NK-92 (cell line): ENCODE results near the gene GFOD2.

Source experiments
- DNase-seq: peaks from one replicate; lab custom pipeline; 2025; ENCODE audit not compliant: unreplicated experiment; lab: John Stamatoyannopoulos, UW

Gene GFOD2

DNA sequence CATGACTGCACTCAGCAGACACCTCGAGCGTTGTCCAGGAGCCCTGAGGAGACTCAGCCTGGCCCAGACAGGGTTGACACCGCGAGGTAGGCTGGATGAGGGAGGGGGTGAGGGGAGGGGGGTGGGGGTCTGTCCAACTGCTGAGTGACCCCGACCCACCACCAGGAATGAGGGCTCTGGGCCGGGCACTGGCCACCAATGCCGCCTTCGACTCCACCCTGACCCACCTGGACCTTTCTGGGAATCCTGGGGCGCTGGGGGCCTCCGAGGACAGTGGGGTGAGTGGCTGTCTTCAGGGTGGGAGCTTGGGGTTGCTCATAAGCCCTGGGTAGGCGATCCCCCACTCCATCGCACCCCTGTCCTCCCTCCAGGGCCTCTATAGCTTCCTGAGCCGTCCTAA, 71.4 kb downstream of the GFOD2 start:
- no peak for DNase-seq

DNA sequence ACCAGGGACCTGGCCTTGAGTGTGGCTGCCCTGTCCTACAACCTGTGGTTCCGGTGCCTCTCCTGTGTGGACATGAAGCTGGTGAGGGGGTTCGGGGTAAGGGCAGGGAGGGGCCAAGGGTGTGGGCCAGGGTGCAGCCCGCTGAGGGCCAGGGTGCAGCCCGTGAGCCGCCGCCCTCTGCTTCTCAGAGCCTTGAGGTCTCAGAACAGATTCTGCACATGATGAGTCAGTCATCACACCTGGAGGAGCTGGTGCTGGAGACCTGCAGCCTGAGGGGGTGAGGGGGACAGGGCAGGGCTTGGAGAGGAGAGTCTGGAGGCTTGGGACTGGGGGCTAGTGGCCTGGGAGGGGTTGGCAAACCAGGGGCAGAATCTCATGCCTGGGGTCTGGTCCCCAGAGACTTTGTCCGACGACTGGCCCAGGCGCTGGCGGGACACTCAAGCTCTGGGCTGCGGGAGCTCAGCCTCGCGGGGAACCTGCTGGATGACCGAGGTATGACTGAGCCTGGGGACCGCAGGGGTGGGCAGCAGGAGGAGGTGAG, 71.9 kb downstream of the GFOD2 start:
- no peak for DNase-seq

DNA sequence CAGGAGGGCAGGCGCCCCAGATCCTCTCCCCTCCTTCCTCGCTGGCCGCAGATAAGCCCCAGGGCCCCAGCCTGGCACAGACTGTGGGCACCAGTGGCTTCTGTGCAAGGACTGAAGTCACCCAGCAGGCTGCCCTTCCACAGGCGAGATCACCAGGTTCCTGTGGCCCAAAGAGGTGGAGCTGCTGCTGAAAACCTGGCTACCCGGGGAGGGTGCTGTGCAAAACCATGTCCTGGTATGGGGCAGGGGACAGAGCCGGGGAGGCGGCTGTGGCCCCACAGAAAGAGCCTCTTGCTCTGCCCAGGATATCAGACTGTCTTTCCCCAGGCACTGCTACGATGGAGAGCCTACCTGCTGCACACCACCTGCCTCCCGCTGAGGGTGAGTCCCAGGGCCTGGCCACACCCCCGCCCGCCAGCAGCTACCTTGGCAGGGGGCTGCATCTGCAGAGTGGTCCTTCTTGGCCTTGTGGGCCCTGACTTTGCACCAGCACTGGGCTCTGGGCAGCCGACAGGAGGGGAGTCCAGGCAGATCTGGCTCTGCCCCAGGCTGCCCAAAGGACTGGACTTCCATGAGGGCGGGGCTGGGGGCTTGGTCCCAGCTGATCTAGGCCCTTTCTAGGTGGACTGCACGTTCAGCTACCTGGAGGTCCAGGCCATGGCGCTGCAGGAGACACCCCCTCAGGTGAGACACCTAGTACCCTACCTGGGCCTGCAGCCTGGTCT, 73.6 kb downstream of the GFOD2 start:
- DNase-seq, result no peak

DNA sequence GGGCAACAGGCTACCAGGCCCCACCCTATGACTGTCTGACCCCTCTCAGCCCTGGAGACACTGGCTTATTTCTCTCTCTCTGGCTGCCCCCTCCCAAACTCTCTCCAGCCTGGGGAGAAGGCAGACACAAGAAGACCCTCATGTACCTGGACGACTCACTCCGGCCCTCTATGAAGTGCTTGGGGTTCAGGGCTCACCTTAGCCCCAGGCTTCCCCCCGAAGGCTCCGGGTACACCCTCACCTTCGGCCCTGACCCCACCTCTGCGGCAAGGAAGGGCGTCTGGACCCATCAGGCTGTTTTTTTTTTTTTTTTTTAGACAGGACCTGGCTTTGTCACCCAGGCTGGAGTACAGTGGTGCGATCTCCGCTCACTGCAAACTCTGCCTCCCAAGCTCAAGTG, 75.1 kb downstream of the GFOD2 start:
- DNase-seq, result no peak

DNA sequence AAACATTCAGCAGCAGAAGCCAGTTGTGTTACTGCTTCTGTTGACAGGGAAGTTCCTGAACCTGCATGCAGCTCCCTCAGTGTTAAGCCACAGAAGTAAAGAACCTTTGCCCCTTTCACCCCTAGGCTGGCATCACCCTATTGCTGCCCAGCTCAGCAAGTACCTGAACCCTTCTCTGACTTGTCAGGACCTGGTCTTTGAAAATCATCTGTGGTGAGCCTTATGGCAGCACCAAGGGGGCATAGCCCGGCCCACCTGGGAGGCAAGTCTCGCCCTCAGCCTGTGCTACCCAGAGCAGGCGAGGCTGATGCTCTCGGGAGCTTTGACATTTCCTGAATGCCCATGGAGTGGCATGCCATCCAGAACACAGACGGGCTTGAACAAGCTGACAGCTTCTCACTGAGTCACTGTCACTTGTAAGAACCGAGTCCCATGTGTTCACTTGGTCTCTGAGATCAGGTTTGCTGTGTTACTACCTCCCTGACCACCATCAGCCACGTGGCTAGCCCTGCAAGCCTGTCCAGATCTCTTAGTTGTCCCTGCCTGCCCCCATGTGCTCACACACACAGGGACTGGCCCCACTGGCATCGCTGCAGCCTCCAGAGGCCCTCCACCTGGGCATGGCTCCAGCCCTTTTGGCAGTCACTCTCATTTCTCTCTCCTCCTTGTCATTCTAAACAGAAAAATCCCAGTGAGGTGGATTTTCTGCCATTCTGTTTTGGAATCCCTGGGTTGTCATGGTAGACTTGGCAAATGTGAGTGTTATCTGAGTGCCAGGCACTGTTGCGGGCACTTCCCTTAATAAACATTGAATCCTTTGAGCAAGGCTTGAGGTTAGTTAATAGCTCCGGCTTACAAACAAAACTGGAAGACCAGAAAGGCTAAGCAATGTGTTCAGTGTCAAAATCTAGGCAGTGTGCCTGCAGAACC, 77.1 kb downstream of the GFOD2 start:
- DNase-seq, result no peak

DNA sequence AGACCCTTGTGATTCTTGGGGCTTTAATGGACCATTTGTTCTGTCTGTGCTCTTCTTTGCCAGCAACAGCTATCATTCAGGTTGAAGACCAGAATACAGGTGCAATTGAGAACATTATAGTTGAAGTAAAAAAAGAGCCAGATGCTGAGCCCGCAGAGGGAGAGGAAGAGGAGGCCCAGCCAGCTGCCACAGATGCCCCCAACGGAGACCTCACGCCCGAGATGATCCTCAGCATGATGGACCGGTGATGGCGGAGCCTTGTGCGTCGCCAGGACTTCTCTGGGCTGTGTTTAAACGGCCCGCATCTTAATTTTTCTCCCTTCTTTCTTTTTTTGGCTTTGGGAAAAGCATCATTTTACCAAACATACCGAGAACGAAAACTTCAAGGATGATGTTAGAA, 81.5 kb downstream of the GFOD2 start:
- DNase-seq, result no peak

DNA sequence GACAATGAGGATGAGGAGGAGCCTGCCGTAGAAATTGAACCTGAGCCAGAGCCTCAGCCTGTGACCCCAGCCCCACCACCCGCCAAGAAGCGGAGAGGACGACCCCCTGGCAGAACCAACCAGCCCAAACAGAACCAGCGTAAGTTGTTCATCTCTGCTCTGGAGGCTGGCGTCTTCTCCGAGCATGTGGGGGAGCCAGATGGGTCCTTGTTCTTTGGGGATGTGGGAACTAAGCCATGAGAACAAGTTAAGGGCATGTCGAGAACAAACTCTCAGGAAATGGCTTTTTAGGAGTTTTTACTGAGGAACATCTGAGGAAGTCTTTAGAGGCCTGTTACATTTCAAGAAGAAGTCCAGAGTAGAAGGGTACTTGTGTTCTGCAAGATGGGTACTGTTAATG, 82.4 kb downstream of the GFOD2 start:
- DNase-seq, result no peak

DNA sequence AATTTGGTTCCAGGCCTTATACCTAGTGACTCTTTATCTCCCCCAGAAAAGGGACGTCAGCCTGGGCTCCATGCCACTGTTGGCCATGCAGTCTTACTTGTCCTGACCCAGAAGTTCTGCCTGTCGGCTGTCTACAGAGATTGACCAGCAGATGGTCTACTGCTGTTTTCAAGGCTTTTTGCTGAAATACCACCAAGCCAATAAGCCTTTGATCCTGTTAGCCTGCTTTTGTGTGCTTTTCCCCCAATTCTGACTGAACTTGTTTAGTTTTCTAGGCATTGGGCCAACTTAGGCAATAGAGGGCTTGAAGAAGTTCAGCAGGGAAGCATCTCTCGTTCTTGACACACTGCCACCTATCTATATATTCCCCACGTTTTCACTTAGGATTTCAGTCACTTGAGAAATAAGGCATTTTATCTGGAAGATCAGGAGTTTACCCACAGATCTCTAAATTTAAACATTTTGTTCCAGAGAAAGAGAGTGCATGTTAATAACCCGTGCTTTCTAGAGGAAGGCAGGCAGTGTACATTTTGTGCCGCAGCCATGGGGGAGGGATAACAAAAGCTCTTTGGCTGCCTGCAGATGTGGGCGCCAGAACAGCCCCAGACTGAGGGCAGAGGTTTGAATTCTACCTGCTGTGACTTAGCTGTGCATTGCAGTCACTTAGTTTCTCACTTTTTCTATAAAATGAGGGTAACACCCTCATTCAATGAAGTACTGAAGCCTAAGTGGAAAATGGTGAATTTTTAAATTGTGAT, 86.5 kb downstream of the GFOD2 start:
- no peak for DNase-seq

DNA sequence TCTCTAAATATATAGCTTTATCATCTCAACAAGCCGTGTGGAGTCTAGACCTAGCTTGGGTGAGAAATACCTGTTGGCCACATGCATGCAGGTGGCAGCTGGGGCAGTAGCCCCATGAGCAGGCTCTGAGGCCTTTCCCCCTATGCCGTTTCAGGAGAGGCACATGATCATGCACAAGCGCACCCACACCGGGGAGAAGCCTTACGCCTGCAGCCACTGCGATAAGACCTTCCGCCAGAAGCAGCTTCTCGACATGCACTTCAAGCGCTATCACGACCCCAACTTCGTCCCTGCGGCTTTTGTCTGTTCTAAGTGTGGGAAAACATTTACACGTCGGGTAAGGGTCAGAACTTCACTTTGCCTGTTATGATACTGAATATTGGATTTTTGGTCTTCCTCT, 90.9 kb downstream of the GFOD2 start:
- no peak for DNase-seq
